Thyroid gland (tissue), 4 donors: ENCODE measurements around the gene APBA3. TPM values are rescaled to one million over a fixed set of nuclear protein-coding genes. Genes with fewer than 3 reads are reported as not detected.
"Not testable (repeated sequence)": the region's sequence is repeated elsewhere in the genome, so short reads cannot be mapped to it uniquely, and the experiment has no call there.

Source experiments
- DNase-seq, 2 donors: peaks; one replicate each; pipeline ENCODE4 v3.0.0-alpha.2; 2019
- H3K27ac ChIP-seq, 3 donors: fragments of 200-600 bp; sonication (generic); 1 replicate in 2 of 3; 2 replicates in 1 of 3; pipeline ENCODE4 v1.5.1; 2016 to 2019; ENCODE audit warnings: mild to moderate bottlenecking in 1 of 3, moderate library complexity in 1 of 3
- H3K27me3 ChIP-seq: fragments of 200-600 bp; sonication (generic); one replicate; pipeline ENCODE4 v1.5.1; 2019
- H3K36me3 ChIP-seq, 2 donors: fragments of 200-600 bp; sonication (generic); one replicate each; pipeline ENCODE4 v1.5.1; 2016 to 2019
- H3K4me1 ChIP-seq, 2 donors: fragments of 200-600 bp; sonication (generic); one replicate each; pipeline ENCODE4 v1.5.1; 2017 to 2019
- H3K4me3 ChIP-seq, 3 donors: fragments of 200-600 bp; sonication (generic); replicated peaks in 1 of 3; 1 replicate in 2 of 3; 2 replicates in 1 of 3; pipeline ENCODE4 v1.5.1; 2016; ENCODE audit warnings: mild to moderate bottlenecking in 1 of 3
- H3K9me3 ChIP-seq: fragments of 200-600 bp; sonication (generic); one replicate; pipeline ENCODE4 v1.5.1; 2017
- POLR2A ChIP-seq, 2 donors: fragments of 450-650 bp; IDR thresholded peaks; one replicate each; pipeline ENCODE4 v1.6.1; 2017; ENCODE audit warnings: antibody characterized with exemption in 2 of 2, mild to moderate bottlenecking in 2 of 2, moderate library complexity in 1 of 2
- WGBS, 2 donors: methylation state at CpG; one replicate each; pipeline ENCODE4 v1.1.5; 2017; 5-methylcytosine and 5-hydroxymethylcytosine counted together
- intact Hi-C: fragments of 100-400 bp; cut with DNase I; formaldehyde crosslinking; loops from one replicate; pipeline ENCODE4 v1.15.1; 2023
- total RNA-seq, 4 donors: library from RNA; depleted of rRNA; stranded (reverse); fragments of >200 nt; gene quantifications; one replicate each; pipeline ENCODE4 v1.2.3, GENCODE V29; 2016
- TF ChIP-seq, protein P1 (sequence below), 6 experiments: fragments of 200-600 bp in 3 of 6; fragments of 450-650 bp in 3 of 6; sonication (generic) in 3 of 6; IDR thresholded peaks; one replicate each; pipeline ENCODE4 v1.5.1; 2016 to 2019; ENCODE audit warnings: antibody characterized with exemption in 6 of 6, mild to moderate bottlenecking in 2 of 6, inconsistent platforms in 1 of 6, moderate library complexity in 1 of 6

APBA3 gene
- total RNA-seq, 4 donors from 2014 or later = 33.6 to 42.9 (median 38.1) TPM

DNA sequence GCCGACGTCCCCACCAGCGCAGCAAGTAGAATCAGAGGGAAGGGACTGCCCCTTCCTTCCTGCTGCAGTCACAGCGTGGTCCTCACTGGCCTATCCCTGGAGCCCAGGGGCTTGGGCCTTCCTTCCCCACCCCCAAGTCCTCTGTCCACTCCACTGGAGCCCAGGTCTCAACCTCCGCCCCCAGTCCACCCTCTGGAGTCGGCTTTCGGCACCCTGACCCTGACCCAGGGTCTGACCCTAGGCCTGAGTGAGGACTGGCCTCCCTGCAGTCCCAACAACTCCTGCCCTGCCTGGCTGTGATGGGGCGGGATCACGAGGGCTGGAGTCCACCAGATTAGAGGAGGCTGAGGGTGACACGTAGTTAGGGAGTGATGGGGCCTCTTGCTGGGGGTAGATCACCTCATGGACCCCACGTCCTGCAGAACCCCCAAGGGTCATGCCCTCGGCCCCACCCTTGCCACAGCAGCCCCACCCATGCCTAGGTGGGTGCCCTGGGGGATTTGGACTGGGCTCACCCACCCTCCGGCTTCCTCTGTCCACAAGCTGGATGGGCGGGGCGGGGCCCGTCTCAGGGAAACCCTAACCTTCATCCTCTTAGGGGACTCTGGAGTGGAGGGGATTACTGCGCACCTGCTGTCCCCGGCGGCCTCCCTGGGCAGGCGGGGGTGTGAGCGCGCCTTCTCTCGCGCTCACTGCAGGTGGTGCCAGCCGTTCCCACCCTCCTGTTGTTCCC lies 6.7 kb upstream of the APBA3 start:
- 90 to 93% methylated on average over 19 to 21 of the region's 25 CpGs for WGBS, 2 donors
- Histone ChIP-seq H3K9me3 (no peaks in the 10 kb centered on the region), H3K27me3 (no peaks in the 10 kb centered on the region), H3K27ac (no peak overlapping the region), H3K4me1 (peaks cover 6 to 7% of the 10 kb centered on the region in 2 donors), H3K4me3 (no peak overlapping the region), H3K36me3 (peaks cover 20 to 35% of the 10 kb centered on the region in 2 donors)
- intact Hi-C loops = no loop called here
- no peak for TF ChIP-seq POLR2A (IDR thresholded peaks at IDR 0.05)
- TF ChIP-seq, protein P1, sequence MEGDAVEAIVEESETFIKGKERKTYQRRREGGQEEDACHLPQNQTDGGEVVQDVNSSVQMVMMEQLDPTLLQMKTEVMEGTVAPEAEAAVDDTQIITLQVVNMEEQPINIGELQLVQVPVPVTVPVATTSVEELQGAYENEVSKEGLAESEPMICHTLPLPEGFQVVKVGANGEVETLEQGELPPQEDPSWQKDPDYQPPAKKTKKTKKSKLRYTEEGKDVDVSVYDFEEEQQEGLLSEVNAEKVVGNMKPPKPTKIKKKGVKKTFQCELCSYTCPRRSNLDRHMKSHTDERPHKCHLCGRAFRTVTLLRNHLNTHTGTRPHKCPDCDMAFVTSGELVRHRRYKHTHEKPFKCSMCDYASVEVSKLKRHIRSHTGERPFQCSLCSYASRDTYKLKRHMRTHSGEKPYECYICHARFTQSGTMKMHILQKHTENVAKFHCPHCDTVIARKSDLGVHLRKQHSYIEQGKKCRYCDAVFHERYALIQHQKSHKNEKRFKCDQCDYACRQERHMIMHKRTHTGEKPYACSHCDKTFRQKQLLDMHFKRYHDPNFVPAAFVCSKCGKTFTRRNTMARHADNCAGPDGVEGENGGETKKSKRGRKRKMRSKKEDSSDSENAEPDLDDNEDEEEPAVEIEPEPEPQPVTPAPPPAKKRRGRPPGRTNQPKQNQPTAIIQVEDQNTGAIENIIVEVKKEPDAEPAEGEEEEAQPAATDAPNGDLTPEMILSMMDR (IDR thresholded peaks at IDR 0.05) = no peak
- DNase-seq = no peak

DNA sequence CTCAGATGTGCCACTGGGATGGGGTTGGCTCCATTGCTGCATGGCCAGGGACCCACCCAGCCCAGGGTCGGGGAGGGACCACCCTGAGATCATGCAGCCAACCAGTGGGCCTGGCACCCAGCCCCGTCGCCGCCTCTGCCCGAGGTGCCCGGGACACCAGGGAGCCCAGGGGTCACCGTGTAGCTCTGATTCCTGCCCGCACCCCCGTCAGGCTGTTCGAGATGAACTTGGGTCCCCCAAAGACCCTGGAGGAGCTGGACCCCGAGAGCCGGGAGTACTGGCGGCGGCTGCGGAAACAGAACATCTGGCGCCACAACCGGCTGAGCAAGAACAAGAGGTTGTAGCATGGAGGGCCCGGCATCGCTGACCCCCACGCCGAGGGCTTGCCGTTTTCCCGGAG lies 5.6 kb upstream of the APBA3 start:
- H3K4me3 ChIP-seq = no peak overlapping the region
- no peak for DNase-seq
- H3K9me3 ChIP-seq = no peaks in the 10 kb centered on the region
- no peak overlapping the region for H3K27ac ChIP-seq
- H3K27me3 ChIP-seq = no peaks in the 10 kb centered on the region
- H3K4me1 ChIP-seq = peaks cover 8 to 9% of the 10 kb centered on the region in 2 donors
- intact Hi-C loops = no loop called here
- 93% methylated on average over 13 to 20 of the region's 23 CpGs for WGBS, 2 donors
- peaks cover 20 to 35% of the 10 kb centered on the region in 2 donors for H3K36me3 ChIP-seq
- TF ChIP-seq, protein P1 (IDR thresholded peaks at IDR 0.05) = no peak
- TF ChIP-seq POLR2A (IDR thresholded peaks at IDR 0.05) = no peak

DNA sequence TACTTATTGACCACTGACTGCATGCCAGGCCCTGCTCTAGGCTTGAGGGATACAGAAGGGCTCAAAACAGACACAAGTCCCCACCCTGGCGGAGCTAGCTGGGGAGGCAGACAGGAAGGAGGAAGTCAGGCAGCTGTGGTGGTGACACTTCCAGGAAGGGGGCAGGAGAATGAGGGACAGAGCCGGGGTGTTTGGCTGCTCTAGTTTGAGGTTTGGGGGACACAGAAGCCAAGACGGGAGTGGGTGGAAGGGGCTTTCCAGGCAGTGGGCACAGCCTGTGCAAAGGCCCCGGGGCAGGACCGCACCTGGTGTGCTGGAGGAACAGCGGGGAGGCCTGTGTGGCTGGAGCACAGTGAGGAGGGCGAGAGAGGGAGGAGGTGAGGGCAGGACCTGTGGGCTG lies 5.0 kb upstream of the APBA3 start:
- Histone ChIP-seq H3K27me3 (no peaks in the 10 kb centered on the region), H3K27ac (no peak overlapping the region), H3K36me3 (peaks cover 20 to 35% of the 10 kb centered on the region in 2 donors), H3K9me3 (no peaks in the 10 kb centered on the region), H3K4me1 (peaks cover 8 to 14% of the 10 kb centered on the region in 2 donors), H3K4me3 (no peak overlapping the region)
- 84 to 88% methylated on average over 7 of the region's 7 CpGs for WGBS, 2 donors
- intact Hi-C loops = no loop called here
- no peak for TF ChIP-seq POLR2A (IDR thresholded peaks at IDR 0.05)
- TF ChIP-seq, protein P1 (IDR thresholded peaks at IDR 0.05) = no peak
- no peak for DNase-seq

DNA sequence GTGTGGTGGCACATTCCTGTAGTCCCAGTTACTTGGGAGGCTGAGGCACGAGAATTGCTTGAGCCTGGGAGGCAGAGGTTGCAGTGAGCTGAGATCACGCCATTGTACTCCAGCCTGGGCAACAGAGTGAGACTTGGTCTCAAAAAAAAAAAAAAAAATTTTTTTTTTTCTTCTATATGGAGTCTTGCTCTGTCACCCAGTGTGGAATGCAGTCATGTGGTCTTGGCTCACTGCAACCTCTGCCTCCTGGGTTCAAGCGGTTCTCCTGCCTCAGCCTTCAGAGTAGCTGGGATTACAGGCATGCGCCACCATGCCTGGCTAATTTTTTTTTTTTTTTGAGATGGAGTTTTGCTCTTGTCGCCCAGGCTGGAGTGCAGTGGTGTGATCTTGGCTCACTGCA lies 4.3 kb upstream of the APBA3 start:
- H3K36me3 ChIP-seq = peaks cover 20 to 35% of the 10 kb centered on the region in 2 donors
- intact Hi-C loops, H3K27me3 ChIP-seq, DNase-seq, H3K27ac ChIP-seq, H3K4me3 ChIP-seq, H3K9me3 ChIP-seq: not testable (repeated sequence)
- 95 to 98% methylated on average over 5 of the region's 5 CpGs for WGBS, 2 donors
- peaks cover 11 to 16% of the 10 kb centered on the region in 2 donors for H3K4me1 ChIP-seq

DNA sequence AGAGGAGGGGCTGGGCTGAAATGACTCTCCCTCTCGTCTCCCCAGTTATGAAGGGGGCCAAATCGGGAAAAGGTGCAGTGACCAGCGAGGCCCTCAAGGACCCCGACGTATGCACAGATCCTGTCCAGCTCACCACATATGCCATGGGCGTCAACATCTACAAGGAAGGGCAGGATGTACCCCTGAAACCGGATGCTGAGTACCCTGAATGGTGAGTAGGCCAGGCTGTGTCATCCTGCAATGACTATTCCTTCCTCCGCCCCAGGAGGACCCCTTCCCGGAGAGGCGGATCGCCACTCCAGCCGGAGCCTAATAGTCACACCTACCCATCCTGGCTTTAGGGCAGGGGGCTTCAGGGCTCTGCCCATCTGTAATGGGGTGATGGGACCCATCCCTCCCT lies 3.6 kb upstream of the APBA3 start:
- H3K36me3 ChIP-seq = peaks cover 20 to 35% of the 10 kb centered on the region in 2 donors
- 95% methylated on average over 12 of the region's 12 CpGs for whole genome bisulfite sequencing, 2 donors
- intact Hi-C loops = no loop called here

More for the DNA sequence above, 3.6 kb upstream of the APBA3 start:
- Histone ChIP-seq H3K27ac (no peak overlapping the region), H3K4me1 (peaks cover 13 to 23% of the 10 kb centered on the region in 2 donors), H3K4me3 (no peak overlapping the region), H3K9me3 (no peaks in the 10 kb centered on the region), H3K27me3 (no peaks in the 10 kb centered on the region)
- DNase-seq = no peak
- TF ChIP-seq, protein P1 (IDR thresholded peaks at IDR 0.05) = no peak
- no peak for TF ChIP-seq POLR2A (IDR thresholded peaks at IDR 0.05)
